Loucy (cell line): ENCODE results near the gene MPHOSPH6.

Experiments used
- H2AFZ ChIP-seq: fragments of 200-600 bp; sonication (generic); 2 replicates; pipeline ENCODE4 v1.6.0; 2016; ENCODE audit warnings: antibody characterized with exemption, mild to moderate bottlenecking, low read length, moderate library complexity
- H3F3A ChIP-seq: fragments of 200-600 bp; 2 replicates; pipeline ENCODE4 v1.6.0; 2016; ENCODE audit warnings: antibody characterized with exemption, low read depth, mild to moderate bottlenecking
- H3K27me3 ChIP-seq: fragments of 200-600 bp; sonication (generic); 2 replicates; pipeline ENCODE4 v1.6.1; 2014; ENCODE audit warnings: low read length, mild to moderate bottlenecking; ENCODE audit not compliant: insufficient read depth, poor library complexity, severe bottlenecking
- H3K36me3 ChIP-seq: fragments of 200-600 bp; sonication (generic); 2 replicates; pipeline ENCODE4 v1.6.1; 2016; ENCODE audit warnings: low read length; ENCODE audit not compliant: insufficient read depth
- H3K4me1 ChIP-seq: fragments of 200-600 bp; sonication (generic); 2 replicates; pipeline ENCODE4 v1.5.1; 2014; ENCODE audit warnings: low read length, mild to moderate bottlenecking; ENCODE audit not compliant: insufficient read depth, poor library complexity, severe bottlenecking
- H3K4me2 ChIP-seq: fragments of 200-600 bp; sonication (generic); 2 replicates; pipeline ENCODE4 v1.6.0; 2014; ENCODE audit warnings: antibody characterized with exemption, low read length, low read depth, mild to moderate bottlenecking; ENCODE audit not compliant: poor library complexity, severe bottlenecking
- H3K4me3 ChIP-seq: fragments of 200-600 bp; sonication (generic); 2 replicates; pipeline ENCODE4 v1.5.1; 2014; ENCODE audit warnings: low read length, mild to moderate bottlenecking, mixed read lengths; ENCODE audit not compliant: poor library complexity, severe bottlenecking
- H3K79me2 ChIP-seq: fragments of 200-600 bp; sonication (generic); 2 replicates; pipeline ENCODE4 v1.6.1; 2014; ENCODE audit warnings: low read length; ENCODE audit not compliant: insufficient read depth
- H3K9ac ChIP-seq: fragments of 200-600 bp; sonication (generic); 2 replicates; pipeline ENCODE4 v1.6.0; 2014; ENCODE audit warnings: mild to moderate bottlenecking, low read depth, low read length, moderate library complexity; ENCODE audit not compliant: poor library complexity, severe bottlenecking
- H3K9me2 ChIP-seq: fragments of 200-600 bp; sonication (generic); replicated peaks from 2 replicates; pipeline ENCODE4 v1.6.1; 2016; ENCODE audit warnings: low read depth, low read length, mixed read lengths
- H3K9me3 ChIP-seq: fragments of 200-600 bp; sonication (generic); 2 replicates; pipeline ENCODE4 v1.6.1; 2014; ENCODE audit warnings: mild to moderate bottlenecking, antibody characterized with exemption, low read length, low read depth; ENCODE audit not compliant: insufficient read depth
- H4K20me1 ChIP-seq: fragments of 200-600 bp; sonication (generic); 2 replicates; pipeline ENCODE4 v1.6.0; 2014; ENCODE audit warnings: antibody characterized with exemption, low read length, mild to moderate bottlenecking; ENCODE audit not compliant: insufficient read depth, poor library complexity, severe bottlenecking
- EZH2phosphoT487 ChIP-seq: fragments of 200-600 bp; IDR thresholded peaks from 2 replicates; pipeline ENCODE4 v1.6.1; 2018; ENCODE audit warnings: antibody characterized with exemption, mild to moderate bottlenecking, moderate library complexity, borderline replicate concordance
- TF ChIP-seq, protein P1 (sequence below): fragments of 200-600 bp; sonication (generic); conservative IDR thresholded peaks from 2 replicates; pipeline ENCODE4 v1.5.1; 2014; ENCODE audit warnings: mild to moderate bottlenecking, antibody characterized with exemption, low read length

Gene MPHOSPH6

DNA sequence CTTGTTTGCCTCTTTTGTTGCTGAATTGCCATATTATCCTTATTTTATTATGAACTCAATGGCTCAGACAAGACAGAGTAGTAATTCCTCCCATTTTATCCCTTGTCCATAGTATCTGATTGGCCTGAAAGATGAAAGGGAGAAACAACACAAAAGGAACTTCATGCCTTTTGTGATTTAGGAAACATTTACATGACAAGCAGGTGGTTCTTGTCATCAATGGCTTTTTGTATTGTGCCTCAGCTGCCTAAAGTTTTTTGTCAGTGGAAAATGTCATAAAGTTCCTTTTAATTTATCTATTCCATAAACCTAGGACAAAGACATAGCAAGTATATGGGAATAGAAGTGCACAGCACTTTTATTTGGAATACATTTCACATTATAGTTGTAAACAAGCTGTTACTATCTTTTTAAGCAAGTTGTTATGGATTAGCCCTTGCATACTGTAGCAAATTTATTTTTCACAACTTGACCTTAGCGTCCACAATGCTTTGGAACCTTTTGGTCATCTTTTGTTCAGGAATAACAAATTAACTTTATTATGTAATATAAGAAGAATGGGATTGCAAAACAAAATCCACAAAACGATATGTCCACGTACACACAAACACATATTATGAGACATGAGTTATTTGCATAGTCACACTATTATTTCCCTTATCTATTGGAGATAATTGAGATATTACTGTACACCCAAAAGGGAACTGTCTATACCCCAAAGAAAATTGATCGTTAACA is 12.4 kb upstream of the MPHOSPH6 start:
- Histone ChIP-seq H3K79me2 (no peaks in the 10 kb centered on the region), H3K27me3 (peaks cover 15% of the 10 kb centered on the region), H3K4me2 (no peak overlapping the region), H3K36me3 (no peaks in the 10 kb centered on the region), H3F3A (no peaks in the 10 kb centered on the region), H2AFZ (no peak overlapping the region), H3K9ac (no peak overlapping the region), H3K4me3 (no peak overlapping the region), H3K9me2 (no peaks in the 10 kb centered on the region), H3K9me3 (no peaks in the 10 kb centered on the region), H3K4me1 (no peaks in the 10 kb centered on the region), H4K20me1 (no peaks in the 10 kb centered on the region)
- no peak for TF ChIP-seq EZH2phosphoT487
- TF ChIP-seq, protein P1, sequence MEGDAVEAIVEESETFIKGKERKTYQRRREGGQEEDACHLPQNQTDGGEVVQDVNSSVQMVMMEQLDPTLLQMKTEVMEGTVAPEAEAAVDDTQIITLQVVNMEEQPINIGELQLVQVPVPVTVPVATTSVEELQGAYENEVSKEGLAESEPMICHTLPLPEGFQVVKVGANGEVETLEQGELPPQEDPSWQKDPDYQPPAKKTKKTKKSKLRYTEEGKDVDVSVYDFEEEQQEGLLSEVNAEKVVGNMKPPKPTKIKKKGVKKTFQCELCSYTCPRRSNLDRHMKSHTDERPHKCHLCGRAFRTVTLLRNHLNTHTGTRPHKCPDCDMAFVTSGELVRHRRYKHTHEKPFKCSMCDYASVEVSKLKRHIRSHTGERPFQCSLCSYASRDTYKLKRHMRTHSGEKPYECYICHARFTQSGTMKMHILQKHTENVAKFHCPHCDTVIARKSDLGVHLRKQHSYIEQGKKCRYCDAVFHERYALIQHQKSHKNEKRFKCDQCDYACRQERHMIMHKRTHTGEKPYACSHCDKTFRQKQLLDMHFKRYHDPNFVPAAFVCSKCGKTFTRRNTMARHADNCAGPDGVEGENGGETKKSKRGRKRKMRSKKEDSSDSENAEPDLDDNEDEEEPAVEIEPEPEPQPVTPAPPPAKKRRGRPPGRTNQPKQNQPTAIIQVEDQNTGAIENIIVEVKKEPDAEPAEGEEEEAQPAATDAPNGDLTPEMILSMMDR = no peak

DNA sequence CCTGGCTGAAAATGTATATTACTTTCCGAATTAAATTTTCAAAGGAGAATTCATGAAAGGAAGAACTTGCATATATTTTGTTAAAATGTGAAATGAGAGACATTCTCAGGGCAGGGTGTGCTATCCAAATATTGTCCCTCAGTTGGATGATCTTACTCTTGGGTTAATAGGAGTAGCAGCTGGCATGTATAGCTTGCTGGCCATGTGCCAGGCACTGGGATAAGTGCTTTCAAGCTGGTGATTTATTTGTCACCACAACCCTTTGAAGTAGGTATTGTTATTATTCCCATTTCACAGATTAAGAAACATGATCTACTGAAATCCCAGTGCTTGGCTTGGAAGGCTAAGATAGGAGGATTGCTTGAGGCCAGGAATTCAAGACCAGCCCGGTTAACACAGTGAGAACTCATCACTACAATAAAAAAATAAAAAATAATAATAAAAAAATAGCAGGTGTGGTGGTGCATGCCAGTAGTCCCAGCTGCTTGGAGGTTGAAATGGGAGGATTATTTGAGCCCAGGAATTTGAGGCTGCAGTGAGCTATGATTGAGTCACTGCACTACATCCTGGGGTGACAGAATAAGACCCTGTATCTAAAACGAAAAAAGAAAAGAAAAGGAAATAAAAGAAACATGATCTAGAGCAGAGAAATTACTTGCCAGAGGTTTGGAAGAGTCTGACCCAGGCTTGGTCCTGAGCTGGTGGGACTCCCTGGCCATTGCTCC is 11.6 kb upstream of the MPHOSPH6 start:
- H3K4me2 ChIP-seq = no peak overlapping the region
- H3K9ac ChIP-seq = no peak overlapping the region
- H3K9me2 ChIP-seq = no peaks in the 10 kb centered on the region
- H3F3A ChIP-seq = no peaks in the 10 kb centered on the region
- no peaks in the 10 kb centered on the region for H3K9me3 ChIP-seq
- no peaks in the 10 kb centered on the region for H3K4me1 ChIP-seq
- peaks cover 15% of the 10 kb centered on the region for H3K27me3 ChIP-seq
- TF ChIP-seq, protein P1 = no peak
- TF ChIP-seq EZH2phosphoT487 = no peak
- H3K36me3 ChIP-seq = no peaks in the 10 kb centered on the region
- H2AFZ ChIP-seq = no peak overlapping the region
- no peaks in the 10 kb centered on the region for H4K20me1 ChIP-seq
- H3K4me3 ChIP-seq = no peak overlapping the region
- H3K79me2 ChIP-seq = no peaks in the 10 kb centered on the region

DNA sequence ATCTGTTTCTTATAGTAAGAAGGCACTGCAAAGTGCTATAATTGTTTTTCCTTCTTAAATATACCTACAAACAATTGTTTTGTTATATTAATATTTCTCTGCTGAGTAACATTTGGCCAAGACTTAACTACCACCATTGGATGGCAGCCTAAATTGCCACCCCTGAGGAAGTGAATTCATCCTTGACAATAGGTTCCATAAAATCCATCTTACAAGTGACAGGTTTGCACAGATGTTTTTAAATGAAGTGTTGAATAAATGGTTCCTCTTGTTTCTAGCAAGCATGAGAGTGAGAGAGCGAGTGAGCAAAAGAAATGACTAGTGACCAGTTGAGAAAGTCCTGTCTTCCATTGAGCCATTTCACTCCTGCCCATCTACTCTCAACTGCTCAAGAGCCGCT is 8.3 kb upstream of the MPHOSPH6 start:
- Histone ChIP-seq H3K36me3 (no peaks in the 10 kb centered on the region), H3K4me3 (no peak overlapping the region), H3K9ac (no peak overlapping the region), H3K4me2 (no peak overlapping the region), H3F3A (no peaks in the 10 kb centered on the region), H4K20me1 (no peaks in the 10 kb centered on the region), H3K4me1 (no peaks in the 10 kb centered on the region), H3K9me2 (no peaks in the 10 kb centered on the region), H3K27me3 (peaks cover 20% of the 10 kb centered on the region), H2AFZ (no peak overlapping the region), H3K9me3 (no peaks in the 10 kb centered on the region), H3K79me2 (no peaks in the 10 kb centered on the region)
- TF ChIP-seq EZH2phosphoT487 = no peak
